Measurements from ENCODE around the gene KIAA1217. TPM values are rescaled to one million over a fixed set of nuclear protein-coding genes. Genes with fewer than 3 reads are reported as not detected.

KIAA1217 gene
- total and polyA plus RNA-seq, 9 donors, result 18.8 to 39.7 (median 21.8) TPM

GRCh38 chr10:24256619-24257107 is 47.7 kb downstream of the KIAA1217 start:
- Histone ChIP-seq H3K4me3 (ENCODE audit: low read length) (no peak overlapping the region), H3K9me3 (replicated peaks; ENCODE audit: control insufficient read depth, low read depth, low read length) (no peaks in the 10 kb centered on the region), H3K27ac (ENCODE audit: low read length) (peak overlapping the region; percentile 39), H3K27me3 (ENCODE audit: control insufficient read depth, insufficient read depth, low read length) (no peaks in the 10 kb centered on the region), H3K4me1 (ENCODE audit: control insufficient read depth, insufficient read depth, low read length) (peaks cover 27% of the 10 kb centered on the region), H3K36me3 (ENCODE audit: control insufficient read depth, insufficient read depth, low read length) (no peaks in the 10 kb centered on the region)
- 34% methylated on average over 2 of the region's 2 CpGs for WGBS (ENCODE audit: insufficient coverage)
- DNase-seq, result no peak

GRCh38 chr10:24257588-24257987 is 48.6 kb downstream of the KIAA1217 start:
- H3K4me1 ChIP-seq (ENCODE audit: control insufficient read depth, insufficient read depth, low read length), result peaks cover 27% of the 10 kb centered on the region

GRCh38 chr10:24259365-24260130 is 50.6 kb downstream of the KIAA1217 start:
- H3K27me3 ChIP-seq (ENCODE audit: control insufficient read depth, insufficient read depth, low read length), result no peaks in the 10 kb centered on the region
- H3K9me3 ChIP-seq (replicated peaks; ENCODE audit: control insufficient read depth, low read depth, low read length), result no peaks in the 10 kb centered on the region
- 69% methylated on average over 3 of the region's 7 CpGs for WGBS (ENCODE audit: insufficient coverage)
- H3K27ac ChIP-seq (ENCODE audit: low read length), result no peak overlapping the region
- no peak overlapping the region for H3K4me3 ChIP-seq (ENCODE audit: low read length)
- DNase-seq, result no peak
- H3K4me1 ChIP-seq (ENCODE audit: control insufficient read depth, insufficient read depth, low read length), result peaks cover 27% of the 10 kb centered on the region
- no peaks in the 10 kb centered on the region for H3K36me3 ChIP-seq (ENCODE audit: control insufficient read depth, insufficient read depth, low read length)

More at GRCh38 chr10:24257588-24257987, 48.6 kb downstream of the KIAA1217 start:
- Histone ChIP-seq H3K4me3 (ENCODE audit: low read length) (no peak overlapping the region), H3K27ac (ENCODE audit: low read length) (no peak overlapping the region), H3K27me3 (ENCODE audit: control insufficient read depth, insufficient read depth, low read length) (no peaks in the 10 kb centered on the region), H3K36me3 (ENCODE audit: control insufficient read depth, insufficient read depth, low read length) (no peaks in the 10 kb centered on the region), H3K9me3 (replicated peaks; ENCODE audit: control insufficient read depth, low read depth, low read length) (no peaks in the 10 kb centered on the region)
- 86% methylated on average over 2 of the region's 4 CpGs for WGBS (ENCODE audit: insufficient coverage)
- no peak for DNase-seq

GRCh38 chr10:24261627-24262026 is 52.7 kb downstream of the KIAA1217 start:
- H3K27ac ChIP-seq (ENCODE audit: low read length), result no peak overlapping the region
- H3K4me1 ChIP-seq (ENCODE audit: control insufficient read depth, insufficient read depth, low read length), result peaks cover 13% of the 10 kb centered on the region
- no peak for DNase-seq
- H3K27me3 ChIP-seq (ENCODE audit: control insufficient read depth, insufficient read depth, low read length), result no peaks in the 10 kb centered on the region
- WGBS (ENCODE audit: insufficient coverage), result no CpG with 5 or more reads among the region's 3 CpGs
- H3K36me3 ChIP-seq (ENCODE audit: control insufficient read depth, insufficient read depth, low read length), result no peaks in the 10 kb centered on the region
- H3K4me3 ChIP-seq (ENCODE audit: low read length), result no peak overlapping the region
- H3K9me3 ChIP-seq (replicated peaks; ENCODE audit: control insufficient read depth, low read depth, low read length), result no peaks in the 10 kb centered on the region

GRCh38 chr10:24262929-24263590 is 54.1 kb downstream of the KIAA1217 start:
- WGBS (ENCODE audit: insufficient coverage), result 45% methylated on average over 3 of the region's 7 CpGs
- Histone ChIP-seq H3K9me3 (replicated peaks; ENCODE audit: control insufficient read depth, low read depth, low read length) (no peaks in the 10 kb centered on the region), H3K27me3 (ENCODE audit: control insufficient read depth, insufficient read depth, low read length) (no peaks in the 10 kb centered on the region), H3K27ac (ENCODE audit: low read length) (no peak overlapping the region), H3K4me1 (ENCODE audit: control insufficient read depth, insufficient read depth, low read length) (peaks cover 5% of the 10 kb centered on the region), H3K36me3 (ENCODE audit: control insufficient read depth, insufficient read depth, low read length) (no peaks in the 10 kb centered on the region), H3K4me3 (ENCODE audit: low read length) (no peak overlapping the region)
- no peak for DNase-seq

- no peaks in the 10 kb centered on the region for H3K36me3 ChIP-seq (ENCODE audit: control insufficient read depth, insufficient read depth, low read length)
- no peak overlapping the region for H3K4me3 ChIP-seq (ENCODE audit: low read length)
- WGBS (ENCODE audit: insufficient coverage), result no CpG with 5 or more reads among the region's 1 CpG
- no peak for DNase-seq
- H3K4me1 ChIP-seq (ENCODE audit: control insufficient read depth, insufficient read depth, low read length), result no peaks in the 10 kb centered on the region
- no peak overlapping the region for H3K27ac ChIP-seq (ENCODE audit: low read length)
- no peaks in the 10 kb centered on the region for H3K27me3 ChIP-seq (ENCODE audit: control insufficient read depth, insufficient read depth, low read length)
- H3K9me3 ChIP-seq (replicated peaks; ENCODE audit: control insufficient read depth, low read depth, low read length), result no peaks in the 10 kb centered on the region
Observed at GRCh38 chr10:24269476-24269875, 60.5 kb downstream of the KIAA1217 start.

- WGBS (ENCODE audit: insufficient coverage), result no CpG with 5 or more reads among the region's 7 CpGs
- Histone ChIP-seq H3K36me3 (ENCODE audit: control insufficient read depth, insufficient read depth, low read length) (no peaks in the 10 kb centered on the region), H3K4me1 (ENCODE audit: control insufficient read depth, insufficient read depth, low read length) (no peaks in the 10 kb centered on the region), H3K9me3 (replicated peaks; ENCODE audit: control insufficient read depth, low read depth, low read length) (no peaks in the 10 kb centered on the region), H3K27ac (ENCODE audit: low read length) (no peak overlapping the region), H3K27me3 (ENCODE audit: control insufficient read depth, insufficient read depth, low read length) (no peaks in the 10 kb centered on the region), H3K4me3 (ENCODE audit: low read length) (no peak overlapping the region)
- DNase-seq, result no peak
Observed at GRCh38 chr10:24272374-24272773, 63.4 kb downstream of the KIAA1217 start.

GRCh38 chr10:24277277-24277676 is 68.3 kb downstream of the KIAA1217 start:
- H3K27ac ChIP-seq (ENCODE audit: low read length), result no peak overlapping the region
- no peaks in the 10 kb centered on the region for H3K4me1 ChIP-seq (ENCODE audit: control insufficient read depth, insufficient read depth, low read length)
- DNase-seq, result no peak
- peaks cover 2% of the 10 kb centered on the region for H3K9me3 ChIP-seq (replicated peaks; ENCODE audit: control insufficient read depth, low read depth, low read length)
- no peaks in the 10 kb centered on the region for H3K36me3 ChIP-seq (ENCODE audit: control insufficient read depth, insufficient read depth, low read length)
- no peak overlapping the region for H3K4me3 ChIP-seq (ENCODE audit: low read length)
- 80% methylated on average over 1 of the region's 3 CpGs for WGBS (ENCODE audit: insufficient coverage)
- no peaks in the 10 kb centered on the region for H3K27me3 ChIP-seq (ENCODE audit: control insufficient read depth, insufficient read depth, low read length)

- H3K27me3 ChIP-seq (ENCODE audit: control insufficient read depth, insufficient read depth, low read length), result no peaks in the 10 kb centered on the region
- WGBS (ENCODE audit: insufficient coverage), result 91% methylated on average over 9 of the region's 9 CpGs
- no peaks in the 10 kb centered on the region for H3K36me3 ChIP-seq (ENCODE audit: control insufficient read depth, insufficient read depth, low read length)
- H3K27ac ChIP-seq (ENCODE audit: low read length), result no peak overlapping the region
- H3K9me3 ChIP-seq (replicated peaks; ENCODE audit: control insufficient read depth, low read depth, low read length), result peaks cover 2% of the 10 kb centered on the region
- H3K4me1 ChIP-seq (ENCODE audit: control insufficient read depth, insufficient read depth, low read length), result no peaks in the 10 kb centered on the region
- H3K4me3 ChIP-seq (ENCODE audit: low read length), result no peak overlapping the region
- DNase-seq, result no peak
Observed at GRCh38 chr10:24277771-24278170, 68.8 kb downstream of the KIAA1217 start.

- Histone ChIP-seq H3K36me3 (ENCODE audit: control insufficient read depth, insufficient read depth, low read length) (no peaks in the 10 kb centered on the region), H3K4me1 (ENCODE audit: control insufficient read depth, insufficient read depth, low read length) (no peaks in the 10 kb centered on the region), H3K27me3 (ENCODE audit: control insufficient read depth, insufficient read depth, low read length) (no peaks in the 10 kb centered on the region), H3K9me3 (replicated peaks; ENCODE audit: control insufficient read depth, low read depth, low read length) (peaks cover 2% of the 10 kb centered on the region), H3K4me3 (ENCODE audit: low read length) (no peak overlapping the region), H3K27ac (ENCODE audit: low read length) (no peak overlapping the region)
- no peak for DNase-seq
- 97% methylated on average over 3 of the region's 5 CpGs for WGBS (ENCODE audit: insufficient coverage)
Observed at GRCh38 chr10:24278176-24278889, 69.4 kb downstream of the KIAA1217 start.
